GM19452 (cell line): Measurements from ENCODE around the gene RGL2.
"Not testable (repeated sequence)": the region's sequence is repeated elsewhere in the genome, so short reads cannot be mapped to it uniquely, and the experiment has no call there.

ENCODE experiments used
- ATAC-seq: cut with Tn5 transposase; IDR thresholded peaks from one replicate; pipeline ENCODE4 v1.9.1; 2021; ENCODE audit not compliant: unreplicated experiment

RGL2 gene

DNA sequence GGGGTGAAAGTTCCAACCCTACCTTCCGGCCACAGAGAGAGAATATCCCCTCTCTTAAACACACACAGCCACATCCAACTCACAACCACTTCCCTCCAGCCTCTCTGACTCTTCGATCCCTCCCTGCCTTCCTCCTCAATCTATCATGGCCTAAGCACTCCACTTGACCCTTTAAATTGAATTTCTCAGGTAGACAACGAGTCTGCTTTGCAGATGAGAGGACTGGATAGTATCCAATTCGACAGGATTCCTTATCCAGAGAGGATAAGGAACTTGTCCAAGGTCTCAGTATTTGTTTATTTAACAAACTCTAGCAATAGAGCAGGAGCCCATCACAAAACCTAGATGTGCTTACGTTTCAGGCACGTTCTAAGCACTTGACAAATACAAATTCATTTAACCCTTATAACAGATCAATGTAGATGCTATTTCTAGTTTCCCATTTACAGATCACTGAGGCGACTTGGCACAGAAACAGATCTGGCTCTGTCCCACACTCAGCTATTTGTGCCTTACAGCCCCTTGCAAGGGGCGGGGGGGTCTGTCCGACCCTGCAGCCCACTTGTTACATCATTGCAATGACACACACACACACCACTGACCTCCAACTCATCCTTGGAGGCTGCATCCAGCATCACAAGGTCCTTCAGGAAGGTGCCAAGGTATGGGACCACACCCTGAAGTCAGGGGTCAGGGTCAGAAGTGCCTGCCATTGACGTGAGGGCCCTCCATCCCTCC lies 4.5 kb downstream of the RGL2 start:
- no peak for ATAC-seq

DNA sequence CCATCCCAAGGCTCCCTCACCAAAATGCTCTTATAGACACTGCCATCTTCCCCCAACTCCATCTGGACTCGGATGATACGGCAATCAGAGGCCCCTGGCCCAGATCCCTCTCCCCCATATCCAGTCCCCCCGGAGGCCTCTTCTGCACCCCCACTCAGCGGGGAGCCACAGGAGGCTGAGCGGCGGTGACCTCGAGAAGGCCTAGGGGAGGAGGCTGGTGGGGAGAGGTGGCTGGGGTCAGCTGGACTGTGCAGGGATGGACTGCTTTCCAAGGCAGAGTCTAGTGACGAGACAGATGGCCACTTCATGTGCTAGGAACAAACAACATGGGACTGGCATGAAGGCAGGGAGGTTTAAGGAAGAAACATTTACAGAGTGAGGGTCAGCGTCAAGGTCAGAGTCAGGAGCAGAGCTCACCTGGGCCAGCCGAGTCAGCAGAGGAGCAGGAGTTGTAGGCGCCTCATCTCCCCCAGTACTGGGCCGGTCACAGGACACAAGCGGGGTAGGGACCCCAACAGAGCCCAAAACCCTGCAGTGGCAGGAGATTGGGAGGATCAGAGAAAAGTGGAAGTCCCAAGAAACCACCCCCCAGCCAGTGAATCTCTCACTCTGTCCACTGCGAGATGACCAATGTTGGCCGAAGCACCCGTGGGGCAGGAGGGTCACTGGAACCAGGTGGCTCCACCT lies 5.6 kb downstream of the RGL2 start:
- no peak for ATAC-seq

DNA sequence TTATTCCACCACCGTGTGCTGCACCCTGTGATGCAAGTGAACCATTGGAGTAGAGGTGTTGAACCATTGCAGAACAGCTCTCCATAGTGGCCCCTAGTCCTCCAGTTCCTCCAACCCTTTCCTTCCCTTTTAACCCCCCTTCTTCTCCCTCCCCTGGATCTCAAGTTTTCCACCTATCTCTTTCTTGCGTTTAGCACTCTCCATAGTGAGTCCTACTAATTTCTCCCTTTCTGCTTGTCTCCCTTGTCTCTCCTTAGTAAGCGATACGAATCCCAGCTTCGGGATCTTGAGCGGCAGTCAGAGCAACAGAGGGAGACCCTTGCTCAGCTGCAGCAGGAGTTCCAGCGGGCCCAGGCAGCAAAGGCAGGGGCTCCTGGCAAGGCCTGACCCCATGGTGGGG lies 8.3 kb downstream of the RGL2 start:
- ATAC-seq, result no peak

DNA sequence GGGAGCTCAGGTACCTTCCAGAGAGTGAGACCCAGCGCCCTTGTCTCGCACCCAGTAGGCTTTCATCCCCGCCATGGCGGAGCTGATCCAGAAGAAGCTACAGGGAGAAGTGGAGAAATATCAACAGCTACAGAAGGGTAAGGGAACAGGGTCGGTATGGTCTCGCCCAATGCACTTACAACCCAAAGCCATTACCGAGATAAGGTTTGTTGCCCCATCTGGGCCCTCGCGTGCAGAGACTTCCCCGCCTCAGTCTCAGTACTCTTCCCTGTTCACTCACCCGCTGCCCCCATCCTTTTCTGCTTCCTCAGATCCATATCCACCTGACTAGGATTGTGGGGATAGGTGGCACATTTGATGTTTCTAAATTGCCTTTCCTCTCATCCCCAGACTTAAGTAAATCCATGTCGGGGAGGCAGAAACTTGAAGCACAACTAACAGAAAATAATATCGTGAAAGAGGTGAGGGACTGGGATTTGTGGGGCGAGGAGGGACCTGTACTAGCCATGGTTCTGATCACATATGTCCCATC lies 8.9 kb downstream of the RGL2 start:
- peak; percentile 12 for ATAC-seq

DNA sequence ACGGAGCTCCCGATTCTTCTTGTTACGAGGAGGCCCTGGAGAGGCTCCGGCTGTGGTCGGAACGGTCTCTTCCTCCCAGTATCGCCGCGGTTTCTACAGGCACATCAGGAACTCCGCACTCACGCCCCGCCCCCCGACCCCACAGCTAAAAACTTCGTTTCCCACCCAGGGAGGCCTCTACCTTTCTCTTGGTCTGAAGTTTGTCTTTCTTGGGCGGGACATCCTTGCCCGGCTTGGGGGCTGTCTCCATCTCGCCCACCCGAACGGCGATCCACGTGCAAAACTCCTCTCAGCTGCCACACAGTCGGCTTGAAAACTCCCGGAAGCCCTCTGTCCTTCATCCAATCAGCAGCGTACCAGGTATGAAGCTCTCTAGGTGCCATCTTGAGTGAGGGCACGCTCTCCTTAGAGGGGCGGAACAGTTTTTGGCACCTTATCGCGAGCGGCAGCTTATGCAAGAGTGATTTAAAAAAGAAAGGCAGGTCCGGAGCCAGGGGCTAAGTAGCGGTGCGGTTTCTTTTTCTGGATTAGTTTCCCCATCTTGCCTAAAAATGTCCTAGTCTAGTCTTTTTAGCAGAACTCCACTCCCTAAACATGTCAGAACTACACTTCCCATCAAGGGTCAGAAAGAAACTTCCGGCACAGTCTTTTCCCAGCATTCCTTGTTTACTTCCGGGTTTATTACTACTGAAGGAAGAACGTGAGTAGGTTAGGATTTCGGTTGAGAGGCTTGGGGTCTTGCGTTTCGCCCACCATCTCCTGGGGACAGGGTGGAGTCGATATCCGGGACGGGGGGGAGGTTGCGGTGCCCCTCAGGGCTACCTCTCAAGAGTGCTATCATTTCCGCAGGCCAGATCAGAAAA lies 9.6 kb downstream of the RGL2 start, which contains the start of the genes PFDN6 and WDR46:
TSS of gene PFDN6 (plus strand) at position 681 of the 863 bp plus-strand sequence. CDS start 256 bp downstream, outside the sequence.
TSS of gene WDR46 (minus strand) at position 319 of the 863 bp plus-strand sequence. CDS start at position 250, 69 bp downstream.
- ATAC-seq, result peak; percentile 87

DNA sequence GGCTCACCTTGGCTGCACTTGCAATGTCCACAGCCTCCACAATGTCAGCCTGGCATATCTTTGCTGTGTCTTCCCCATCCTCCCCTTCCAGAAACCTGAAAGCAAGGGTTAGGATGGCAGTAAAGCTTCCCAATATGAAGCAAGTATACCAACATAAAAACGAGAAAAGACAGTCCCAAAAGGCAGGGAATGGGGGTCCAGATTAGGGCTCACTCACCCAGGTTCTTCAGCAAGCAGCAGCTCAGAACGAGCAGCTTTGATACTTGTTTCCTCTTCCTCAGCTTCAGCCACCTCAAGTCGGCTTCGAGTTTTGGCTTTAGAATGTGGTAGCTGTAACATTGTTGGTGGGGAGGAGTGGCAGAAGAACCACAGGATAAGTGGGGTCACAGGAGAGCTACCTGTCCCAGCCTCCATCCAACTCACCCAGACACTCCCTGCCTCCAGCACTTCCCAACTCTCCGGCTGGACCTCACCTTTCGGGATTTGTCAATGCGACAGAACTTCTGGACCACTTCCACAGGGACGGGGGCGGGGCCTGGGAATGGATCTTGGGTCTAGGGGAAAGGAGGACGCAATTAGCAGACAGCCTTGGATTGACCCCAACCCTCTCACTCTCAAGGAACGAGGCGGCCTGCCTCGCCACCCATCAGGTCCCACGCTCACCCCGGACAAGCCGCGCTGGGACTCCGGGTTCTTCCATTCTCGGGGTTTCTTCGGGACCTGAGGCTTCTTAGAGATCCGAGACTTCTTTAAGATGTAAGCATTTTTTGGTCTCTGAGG lies 10.4 kb downstream of the RGL2 start:
- ATAC-seq, result no peak

DNA sequence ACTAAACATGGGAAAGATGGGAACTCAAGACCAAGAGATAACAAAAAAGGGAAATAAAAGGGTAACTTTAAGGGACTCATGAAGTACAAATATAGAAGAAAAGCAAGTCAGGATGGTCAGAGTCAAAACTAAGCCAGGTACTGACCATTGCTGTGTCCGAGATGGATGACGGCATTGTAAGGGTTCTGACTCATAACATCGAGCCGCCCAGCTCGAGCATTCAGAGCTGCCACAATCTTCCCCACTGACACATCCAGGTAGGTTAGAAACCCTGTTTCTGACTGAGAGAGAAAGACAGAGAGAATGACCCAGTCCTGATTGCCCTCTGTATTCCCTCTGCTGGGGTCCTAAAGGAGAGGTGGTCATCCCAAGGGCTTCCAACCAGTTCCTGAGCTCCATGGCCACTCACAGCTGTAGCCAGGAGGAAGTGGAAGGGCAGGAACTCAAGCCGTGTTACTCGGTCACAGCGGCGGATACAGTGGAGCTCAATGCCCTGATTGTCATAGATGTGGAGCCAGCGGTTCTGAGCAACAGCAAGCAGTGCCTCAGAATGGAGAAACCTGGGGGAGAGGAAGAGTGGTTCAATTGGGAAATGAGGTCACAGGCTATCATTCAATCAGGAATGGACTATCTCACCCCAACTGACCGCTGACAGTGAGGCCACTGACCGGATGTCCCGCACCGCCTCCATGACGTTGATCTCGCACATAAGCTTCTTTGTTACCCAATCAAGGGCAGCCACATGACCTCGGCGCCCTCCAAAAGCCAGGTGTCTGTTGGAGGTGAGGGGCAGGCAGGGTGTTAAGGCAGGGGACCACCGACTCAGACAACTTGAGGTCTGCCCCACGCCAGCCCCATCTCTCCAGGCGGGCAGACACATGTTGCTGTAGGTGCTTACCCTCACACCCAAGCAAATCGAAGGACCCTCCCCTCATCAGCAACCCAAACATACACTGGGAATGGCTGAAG lies 11.5 kb downstream of the RGL2 start:
- no peak for ATAC-seq

DNA sequence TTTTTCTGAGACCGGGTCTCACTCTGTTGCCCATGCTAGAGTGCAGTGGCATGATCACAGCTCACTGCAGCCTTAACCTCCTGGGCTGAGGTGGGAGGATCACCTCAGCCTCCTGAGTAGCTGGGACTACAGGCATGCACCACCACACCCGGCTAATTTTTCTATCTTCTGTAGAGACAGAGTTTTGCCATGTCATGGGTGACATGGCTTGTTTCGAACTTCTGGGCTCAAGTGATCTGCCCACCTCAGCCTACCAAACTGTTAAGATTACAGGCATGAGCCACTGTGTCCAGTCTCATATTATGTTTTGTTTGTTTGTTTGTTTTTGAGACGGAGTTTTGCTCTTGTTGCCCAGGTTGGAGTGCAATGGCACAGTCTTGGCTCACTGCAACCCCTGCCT lies 13.5 kb downstream of the RGL2 start:
- not testable (repeated sequence) for ATAC-seq

DNA sequence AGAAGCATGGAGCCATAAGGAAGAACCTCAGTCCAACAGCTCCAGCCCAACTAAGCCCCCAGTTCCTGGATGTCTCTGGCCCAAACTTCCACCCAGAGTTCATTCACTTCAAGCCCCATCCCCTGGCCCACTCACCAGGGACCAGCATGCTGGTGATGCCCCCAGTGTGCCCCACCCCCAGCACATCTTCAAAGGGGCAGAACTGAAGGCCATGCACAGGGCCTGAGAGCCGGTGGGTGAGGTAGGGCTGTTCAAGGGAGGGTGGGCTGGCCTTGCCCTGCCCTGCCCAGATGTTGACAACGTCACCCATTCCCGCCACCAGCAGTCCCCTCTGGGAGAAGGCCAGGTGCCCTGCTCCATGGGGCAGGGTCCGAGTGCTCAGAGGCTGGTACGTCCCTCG lies 18.2 kb downstream of the RGL2 start:
- no peak for ATAC-seq

DNA sequence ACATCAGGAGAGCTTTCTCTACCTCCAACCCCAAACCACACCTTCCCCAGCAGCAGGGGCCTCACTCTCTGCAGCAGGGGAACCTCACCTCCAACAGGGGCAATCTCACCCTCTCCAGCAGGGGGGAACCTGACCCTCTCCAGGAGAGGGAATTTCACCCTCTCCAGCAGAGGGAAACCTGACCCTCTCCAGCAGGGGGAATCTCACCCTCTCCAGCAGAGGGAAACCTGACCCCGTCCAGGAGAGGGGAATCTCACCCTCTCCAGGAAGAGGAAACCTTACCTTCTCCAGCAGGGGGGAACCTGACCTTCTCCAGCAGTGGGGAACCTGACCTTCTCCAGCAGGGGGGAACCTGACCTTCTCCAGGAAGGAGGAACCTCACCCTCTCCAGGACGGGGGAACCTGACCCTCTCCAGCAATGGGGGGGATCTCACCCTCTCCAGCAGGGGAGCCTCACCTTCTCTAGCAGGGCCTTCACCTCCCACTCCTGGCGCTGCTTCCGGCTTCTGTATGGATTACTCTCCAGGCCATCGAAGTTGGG lies 18.7 kb downstream of the RGL2 start:
- ATAC-seq, result no peak

DNA sequence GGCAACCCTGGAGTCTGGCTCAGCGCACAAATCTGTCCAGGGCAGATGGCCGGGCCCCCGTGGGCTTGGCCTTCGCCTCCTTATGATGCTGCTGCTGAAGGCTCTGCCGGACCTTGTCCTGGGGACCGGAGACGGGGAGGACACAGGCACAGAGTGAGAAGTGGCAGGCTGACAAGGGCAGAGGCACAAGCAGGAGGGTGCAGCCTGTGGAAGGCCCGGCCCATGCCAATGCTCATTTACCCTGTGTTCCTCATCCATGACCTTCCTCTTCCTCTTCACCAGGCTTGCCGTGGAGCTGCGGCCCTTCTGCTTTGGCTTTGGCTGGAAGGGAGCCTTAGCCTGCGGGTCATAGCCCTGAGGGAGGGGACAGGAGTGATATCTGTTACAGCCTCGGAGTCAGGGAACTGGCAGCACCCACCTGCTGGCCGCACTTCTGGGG lies 19.5 kb downstream of the RGL2 start:
- no peak for ATAC-seq

DNA sequence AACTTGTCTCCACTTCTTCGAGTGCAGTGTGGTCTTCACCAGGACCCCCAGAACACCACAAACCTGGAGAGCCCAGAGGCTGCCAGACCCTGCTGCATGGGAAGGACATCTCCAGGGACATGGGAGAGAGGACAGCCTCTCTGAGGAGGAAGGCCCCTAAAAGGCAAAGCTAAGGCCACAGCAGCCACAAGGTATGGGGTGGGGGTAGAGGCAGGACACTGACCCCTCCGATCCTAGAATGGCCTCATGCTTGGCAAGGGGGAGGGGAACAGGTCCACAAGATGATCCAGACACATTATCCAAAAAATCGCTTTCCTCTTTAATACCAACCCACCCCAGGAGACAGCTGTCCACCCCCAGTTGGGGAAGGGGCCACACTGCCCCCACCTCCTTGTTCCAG lies 19.9 kb downstream of the RGL2 start:
- no peak for ATAC-seq

DNA sequence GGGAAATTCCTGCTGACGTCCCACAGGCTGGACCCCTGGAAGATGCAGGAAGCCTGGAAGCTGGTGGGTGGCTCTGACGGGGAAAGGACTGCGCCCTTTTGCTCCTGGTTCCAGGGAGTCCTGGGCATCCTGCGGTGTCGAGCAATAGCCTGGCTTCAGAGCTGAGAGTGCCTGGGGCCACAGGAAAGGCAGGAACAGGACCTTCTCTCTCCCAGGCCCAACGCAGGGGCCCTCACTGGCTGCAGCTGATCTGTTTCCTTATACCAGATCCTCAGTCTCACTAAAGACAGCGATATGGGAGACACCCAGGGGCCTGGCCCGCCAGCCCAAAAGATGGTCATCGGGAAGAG lies 20.4 kb downstream of the RGL2 start:
- no peak for ATAC-seq

DNA sequence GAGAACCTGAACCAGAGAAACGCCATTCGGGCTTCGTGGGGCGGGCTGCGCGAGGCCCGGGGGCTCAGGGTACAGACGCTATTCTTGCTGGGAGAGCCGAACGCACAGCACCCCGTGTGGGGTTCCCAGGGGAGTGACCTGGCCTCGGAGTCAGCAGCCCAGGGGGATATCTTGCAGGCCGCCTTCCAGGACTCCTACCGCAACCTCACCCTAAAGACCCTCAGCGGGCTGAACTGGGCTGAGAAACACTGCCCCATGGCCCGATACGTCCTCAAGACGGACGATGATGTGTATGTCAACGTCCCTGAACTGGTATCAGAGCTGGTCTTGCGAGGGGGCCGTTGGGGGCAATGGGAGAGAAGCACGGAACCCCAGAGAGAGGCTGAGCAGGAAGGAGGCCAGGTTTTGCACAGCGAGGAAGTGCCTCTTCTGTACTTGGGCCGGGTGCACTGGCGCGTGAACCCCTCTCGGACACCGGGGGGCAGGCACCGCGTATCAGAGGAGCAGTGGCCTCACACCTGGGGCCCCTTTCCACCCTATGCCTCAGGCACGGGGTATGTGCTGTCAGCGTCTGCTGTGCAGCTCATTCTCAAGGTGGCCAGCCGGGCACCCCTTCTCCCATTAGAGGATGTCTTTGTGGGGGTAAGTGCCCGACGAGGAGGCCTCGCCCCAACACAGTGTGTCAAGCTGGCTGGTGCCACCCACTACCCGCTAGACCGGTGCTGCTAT lies 20.9 kb downstream of the RGL2 start:
- no peak for ATAC-seq

DNA sequence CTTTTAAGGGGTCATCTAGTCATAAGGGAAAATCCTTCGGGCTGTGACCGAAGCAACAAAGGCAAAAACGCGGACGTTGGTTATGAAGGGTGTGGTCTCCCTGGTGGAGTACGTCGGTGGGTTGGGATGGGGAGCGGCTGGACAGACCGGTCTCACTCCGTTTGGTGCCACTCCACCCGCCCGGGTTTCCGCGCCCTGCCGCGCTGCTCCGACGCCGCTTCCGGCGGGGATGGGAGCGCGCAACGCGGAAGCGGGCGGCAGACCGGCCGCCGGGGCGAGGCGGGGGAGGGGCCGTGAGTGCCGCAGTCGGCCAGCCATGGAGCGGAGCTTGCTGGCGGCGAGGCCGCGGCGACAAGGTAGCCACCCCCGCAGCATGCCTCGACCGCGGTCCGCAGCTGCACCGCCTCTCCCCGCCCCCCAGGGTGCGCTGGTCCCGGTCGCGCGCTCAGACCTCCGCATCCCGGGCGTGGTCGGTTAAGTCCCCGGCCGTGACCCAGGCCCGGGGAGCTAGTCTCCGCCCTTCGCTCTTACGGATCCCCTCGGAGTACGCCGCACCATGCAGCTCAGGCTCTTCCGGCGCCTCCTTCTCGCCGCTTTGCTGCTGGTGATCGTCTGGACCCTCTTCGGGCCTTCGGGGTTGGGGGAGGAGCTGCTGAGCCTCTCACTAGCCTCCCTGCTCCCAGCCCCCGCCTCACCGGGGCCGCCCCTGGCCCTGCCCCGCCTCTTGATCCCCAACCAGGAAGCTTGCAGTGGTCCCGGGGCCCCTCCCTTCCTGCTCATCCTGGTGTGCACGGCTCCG lies 21.7 kb downstream of the RGL2 start, which contains the start of gene B3GALT4:
TSS of gene B3GALT4 (plus strand) at position 260 of the 799 bp plus-strand sequence. CDS start at position 557, 297 bp downstream.
- ATAC-seq, result peak; percentile 48

DNA sequence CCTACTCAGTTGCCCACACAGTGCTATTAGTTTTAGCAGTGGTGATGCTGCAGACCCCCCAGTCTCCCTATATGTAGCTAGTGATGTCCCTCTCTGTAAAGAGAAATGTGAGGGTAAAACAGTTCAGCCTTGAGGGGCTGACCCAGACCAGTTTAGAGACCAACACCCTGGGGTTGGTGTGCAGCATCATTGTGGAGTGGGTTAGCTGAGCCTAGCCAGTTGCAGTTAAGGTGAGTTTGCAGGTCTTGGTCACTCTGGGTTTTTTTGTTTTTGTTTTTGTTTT lies 22.2 kb downstream of the RGL2 start:
- ATAC-seq, result no peak

DNA sequence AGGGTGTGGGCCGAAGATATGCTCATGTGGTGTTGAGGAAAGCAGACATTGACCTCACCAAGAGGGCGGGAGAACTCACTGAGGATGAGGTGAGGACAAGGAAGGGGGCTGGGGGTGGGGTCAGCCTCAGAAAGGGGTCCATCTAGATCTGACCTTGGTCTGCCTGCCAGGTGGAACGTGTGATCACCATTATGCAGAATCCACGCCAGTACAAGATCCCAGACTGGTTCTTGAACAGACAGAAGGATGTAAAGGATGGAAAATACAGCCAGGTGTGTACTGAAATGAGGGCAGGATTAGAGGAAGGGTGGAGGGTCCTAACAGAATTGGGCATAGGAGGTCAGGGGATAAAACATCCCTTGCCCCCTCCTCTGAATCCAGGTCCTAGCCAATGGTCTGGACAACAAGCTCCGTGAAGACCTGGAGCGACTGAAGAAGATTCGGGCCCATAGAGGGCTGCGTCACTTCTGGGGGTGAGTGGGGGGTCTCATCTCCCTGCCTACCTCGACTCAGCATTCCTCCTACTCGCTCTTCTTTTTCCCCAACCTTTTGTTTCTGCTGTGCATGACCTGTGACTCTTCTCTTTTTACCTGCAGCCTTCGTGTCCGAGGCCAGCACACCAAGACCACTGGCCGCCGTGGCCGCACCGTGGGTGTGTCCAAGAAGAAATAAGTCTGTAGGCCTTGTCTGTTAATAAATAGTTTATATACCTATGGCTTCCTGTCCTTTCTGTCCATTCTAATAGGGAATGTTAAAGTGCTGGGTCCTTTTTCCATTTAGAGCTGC lies 22.8 kb downstream of the RGL2 start:
- ATAC-seq, result not testable (repeated sequence)
